HK-2 (cell line): Measurements from ENCODE around the gene AP1S3.
"Not testable (repeated sequence)": the region's sequence is repeated elsewhere in the genome, so short reads cannot be mapped to it uniquely, and the experiment has no call there.

Experiments
- DNase-seq: peaks from one replicate; pipeline ENCODE4 v3.0.0-alpha.2; 2018; ENCODE audit not compliant: unreplicated experiment

AP1S3 gene

DNA sequence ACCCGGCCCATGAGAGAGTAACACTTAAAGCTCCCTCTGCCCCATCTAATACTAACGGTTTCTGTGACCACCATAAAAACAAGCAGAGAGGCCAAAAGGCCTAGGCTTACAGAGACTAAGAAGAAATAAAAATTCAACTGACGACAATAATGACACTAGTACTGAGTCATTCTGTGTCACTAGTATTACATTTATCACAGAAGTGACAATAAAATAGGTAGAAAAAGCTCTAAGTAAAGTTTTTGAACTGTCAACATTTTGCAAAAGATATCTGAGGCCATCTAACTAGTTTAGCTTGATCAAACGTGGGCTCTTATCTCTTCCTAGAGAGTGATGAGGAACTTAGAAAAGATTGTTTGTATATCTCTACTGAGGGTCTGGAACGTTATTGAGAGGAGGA, 35.6 kb downstream of the AP1S3 start:
- no peak for DNase-seq

DNA sequence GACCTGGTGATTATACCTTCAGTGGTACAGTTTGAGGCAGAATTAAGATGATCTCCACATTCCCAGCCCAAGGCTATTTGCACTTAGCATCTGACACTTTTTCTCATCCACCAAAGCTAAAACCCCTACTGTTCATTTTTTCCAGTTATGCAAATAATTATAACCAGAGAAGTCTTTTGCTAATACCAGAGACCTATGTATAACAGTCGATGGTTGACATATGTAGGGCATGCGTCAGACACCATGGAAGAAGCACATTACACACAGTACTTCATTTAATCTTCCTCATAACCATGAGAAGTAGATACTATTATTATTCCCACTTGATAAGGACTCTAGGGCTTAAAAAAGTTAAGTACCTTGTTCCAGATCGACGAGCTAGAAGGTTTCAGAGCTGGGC, 36.5 kb downstream of the AP1S3 start:
- no peak for DNase-seq

DNA sequence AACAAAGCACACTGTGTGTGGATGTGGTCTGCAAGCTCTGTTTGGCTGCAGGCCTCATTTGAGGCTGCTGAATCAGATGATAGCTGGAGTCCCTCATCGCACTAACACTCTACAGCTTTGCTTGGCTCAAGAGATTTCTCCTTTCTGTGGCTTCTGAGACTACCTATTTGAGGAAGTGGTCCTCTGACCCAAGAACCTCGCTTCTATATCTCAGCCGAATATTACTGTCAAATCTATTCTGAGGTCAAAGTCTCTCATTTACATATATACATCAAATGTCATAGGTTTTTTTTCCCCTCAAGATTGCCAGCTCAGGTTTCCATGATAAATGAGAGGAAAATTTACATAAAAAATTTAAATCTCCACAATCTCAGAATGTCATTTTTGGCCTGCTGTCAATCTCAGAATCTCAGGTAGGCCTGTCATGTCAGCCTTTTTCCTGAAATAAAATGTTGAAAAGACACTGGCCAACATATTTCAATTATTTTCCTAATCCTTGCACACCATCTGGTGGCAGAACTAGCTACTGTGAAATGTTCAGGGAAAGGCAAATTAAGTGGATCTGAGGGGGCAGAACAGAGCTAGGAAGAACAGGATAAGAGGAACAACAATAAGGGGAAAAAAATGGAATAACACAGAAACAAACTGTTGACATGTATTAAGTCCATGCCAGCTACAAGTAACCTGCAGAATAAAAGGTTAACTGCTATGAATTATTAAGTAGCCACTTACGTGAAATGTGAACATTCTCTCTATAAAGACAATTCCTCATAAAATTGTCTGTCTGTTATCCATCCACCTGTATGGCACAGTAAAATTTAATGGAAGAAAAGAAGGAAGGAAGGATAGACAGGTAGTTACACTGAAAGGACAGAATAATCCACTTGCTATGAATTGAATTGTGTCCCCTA, 39.3 kb downstream of the AP1S3 start:
- DNase-seq = no peak

DNA sequence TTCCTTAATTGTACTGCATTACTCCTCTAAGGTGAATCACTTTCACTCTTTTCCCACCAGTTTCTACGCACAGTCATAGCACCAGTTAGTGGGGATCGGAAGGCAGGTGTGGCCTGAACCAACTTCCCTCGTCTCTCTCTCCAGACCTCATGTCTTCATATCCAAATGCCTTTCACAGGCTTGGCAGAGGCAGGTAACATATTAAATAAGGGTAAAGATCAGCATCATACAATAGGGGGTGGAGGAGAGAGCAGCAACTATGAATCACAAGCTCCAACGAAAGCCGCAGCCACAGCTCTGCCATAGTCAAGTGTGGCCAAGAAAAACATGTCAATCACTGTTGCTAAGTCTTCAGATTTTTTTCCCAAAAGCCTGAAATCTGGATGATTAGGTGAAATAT, 40.3 kb downstream of the AP1S3 start:
- peak; percentile 62 for DNase-seq

DNA sequence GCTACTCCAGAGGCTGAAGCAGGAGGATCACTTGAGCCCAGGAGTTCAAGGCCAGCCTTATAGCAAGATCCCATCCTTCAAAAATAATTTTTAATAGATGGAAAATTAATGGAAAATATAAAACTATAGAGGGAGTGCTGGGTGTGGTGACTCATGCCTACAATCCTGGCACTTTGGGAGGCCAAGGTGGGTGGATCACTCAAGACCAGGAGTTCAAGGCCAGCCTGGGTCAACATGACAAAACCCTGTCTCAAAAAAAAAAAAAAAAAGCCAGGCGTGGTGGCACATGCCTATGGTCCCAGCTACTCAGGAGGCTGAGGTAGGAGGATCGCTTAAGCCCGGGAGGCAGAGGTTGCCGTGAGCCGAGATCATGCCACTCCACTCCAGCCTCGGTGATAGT, 48.0 kb downstream of the AP1S3 start:
- DNase-seq = no peak

DNA sequence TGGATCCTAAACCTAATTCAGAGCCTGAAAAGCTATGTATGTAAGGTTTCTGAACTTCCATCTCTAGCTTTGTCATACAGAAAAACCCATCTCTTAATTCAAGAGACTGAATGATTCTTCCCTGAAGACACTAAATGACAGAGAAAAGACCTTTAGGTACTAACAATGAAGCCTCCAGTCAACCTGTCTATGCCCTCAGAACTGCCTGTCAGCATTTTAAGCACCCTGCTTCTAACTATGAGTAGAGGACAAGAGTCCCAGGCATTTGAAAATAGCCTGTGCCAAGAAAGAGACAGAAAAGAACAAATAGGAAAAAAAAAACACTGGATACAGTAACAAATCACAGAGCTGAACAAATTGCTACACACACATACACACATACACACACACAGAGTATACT, 48.6 kb downstream of the AP1S3 start:
- no peak for DNase-seq

DNA sequence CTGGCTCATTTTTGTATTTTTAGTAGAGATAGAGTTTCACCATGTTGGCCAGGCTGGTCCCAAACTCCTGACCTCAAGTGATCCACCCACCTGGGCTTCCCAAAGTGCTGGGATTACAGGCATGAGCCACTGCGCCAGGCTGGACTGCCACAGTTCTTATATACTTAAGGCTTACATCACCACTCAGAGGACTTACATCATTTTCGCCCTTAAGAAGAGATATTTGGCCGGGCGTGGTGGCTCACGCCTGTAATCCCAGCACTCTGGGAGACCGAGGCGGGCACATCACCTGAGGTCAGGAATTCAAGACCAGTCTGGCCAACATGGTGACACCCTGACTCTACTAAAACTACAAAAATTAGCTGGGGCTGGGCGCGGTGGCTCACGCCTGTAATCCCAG, 49.3 kb downstream of the AP1S3 start:
- DNase-seq = not testable (repeated sequence)

DNA sequence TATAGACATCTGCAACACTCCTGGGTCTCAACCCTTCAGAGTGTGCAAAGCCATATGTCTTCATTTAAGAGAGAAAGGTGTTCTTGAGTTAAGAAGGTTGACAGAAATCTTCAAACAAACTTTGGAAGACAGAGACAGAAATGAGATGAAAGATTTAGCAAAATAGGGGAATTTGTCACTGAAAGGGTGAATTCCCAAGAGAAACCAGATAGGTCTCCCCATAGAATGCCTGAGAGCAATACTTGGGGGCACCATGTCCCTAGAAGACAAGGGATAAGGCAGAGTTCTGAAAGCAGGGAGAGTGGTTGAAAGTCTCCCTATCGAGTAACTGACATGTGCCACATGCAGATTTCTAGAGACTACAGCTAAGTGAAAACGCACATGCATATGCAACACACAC, 50.0 kb downstream of the AP1S3 start:
- no peak for DNase-seq

DNA sequence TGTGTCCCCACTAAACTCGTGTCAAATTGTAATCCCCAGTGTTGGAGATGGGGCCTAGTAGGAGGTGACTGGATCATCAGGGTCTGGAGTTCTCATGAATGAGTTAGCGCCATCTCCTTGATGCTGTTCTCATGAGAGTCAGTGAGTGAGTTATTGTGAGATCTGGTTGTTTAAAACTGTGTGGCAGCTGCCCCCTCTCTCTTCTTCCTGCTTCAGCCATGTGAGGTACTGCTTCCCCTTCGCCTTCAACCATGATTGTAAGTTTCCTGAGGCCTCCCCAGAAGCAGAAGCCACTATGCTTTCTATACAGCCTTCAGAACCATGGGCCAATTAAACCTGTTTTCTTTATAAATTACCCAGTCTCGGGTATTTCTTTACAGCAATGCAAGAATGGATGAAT, 50.4 kb downstream of the AP1S3 start:
- no peak for DNase-seq

DNA sequence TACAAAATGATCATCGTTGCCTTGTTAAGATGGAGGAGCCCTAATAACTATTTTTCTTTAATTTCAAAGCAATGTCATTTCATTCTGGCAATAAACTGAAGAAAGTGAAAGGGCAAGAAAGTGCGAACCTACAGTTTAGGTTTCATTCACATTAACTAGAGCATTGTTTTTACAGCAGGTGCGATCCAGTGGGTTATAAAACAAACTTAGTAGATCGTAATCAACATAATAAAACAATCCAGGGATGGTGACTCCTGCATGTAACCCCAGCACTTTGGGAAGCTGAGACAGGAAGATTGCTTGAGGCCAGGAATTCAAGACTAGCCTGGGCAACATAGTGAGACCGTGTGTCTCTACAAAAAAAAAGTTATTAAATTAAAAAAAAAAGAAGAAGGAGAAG, 51.1 kb downstream of the AP1S3 start:
- no peak for DNase-seq

DNA sequence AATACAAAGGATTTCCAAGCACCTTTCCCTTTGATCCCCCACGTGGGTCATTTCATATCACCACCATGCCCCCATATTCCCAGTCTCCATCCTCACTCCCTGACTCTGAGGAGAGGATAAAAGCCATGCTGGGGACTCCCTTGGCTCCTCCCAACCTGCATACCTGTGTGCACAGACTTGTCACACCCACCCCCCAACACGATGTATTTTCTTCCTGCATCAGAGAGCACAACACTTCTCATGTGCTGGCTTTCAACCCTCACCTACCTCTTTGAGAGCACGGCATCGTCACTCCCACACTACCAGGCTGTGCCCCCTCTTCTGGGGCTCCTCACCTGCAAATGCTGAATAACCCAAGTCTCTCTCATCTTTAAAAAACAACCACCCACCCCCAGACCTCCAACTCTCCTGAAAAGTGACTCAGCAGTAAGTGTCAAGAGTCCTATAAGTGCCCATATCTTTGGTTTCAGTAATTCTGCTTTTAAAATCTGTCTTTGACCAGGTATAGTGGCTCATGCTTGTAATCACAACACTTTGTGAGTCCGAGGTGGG, 53.1 kb downstream of the AP1S3 start:
- DNase-seq = no peak

DNA sequence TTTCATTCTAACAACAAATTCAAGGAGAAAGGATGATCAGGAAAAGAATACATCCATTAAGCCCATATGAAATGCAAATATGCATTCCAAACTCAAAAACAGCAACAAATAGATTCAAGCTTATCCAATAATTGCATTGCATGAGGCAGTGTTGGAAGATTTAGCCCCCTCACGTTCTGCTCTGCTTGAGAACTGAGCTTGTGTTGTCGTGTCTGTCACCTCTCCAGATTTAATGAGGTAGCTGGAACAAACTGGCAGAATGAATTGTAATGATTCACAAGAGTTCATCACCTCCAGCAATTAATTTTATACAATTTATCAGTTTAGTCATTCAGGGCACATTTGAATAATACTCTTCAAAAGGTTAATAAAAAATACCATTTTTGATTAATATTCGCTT, 54.8 kb downstream of the AP1S3 start:
- no peak for DNase-seq

DNA sequence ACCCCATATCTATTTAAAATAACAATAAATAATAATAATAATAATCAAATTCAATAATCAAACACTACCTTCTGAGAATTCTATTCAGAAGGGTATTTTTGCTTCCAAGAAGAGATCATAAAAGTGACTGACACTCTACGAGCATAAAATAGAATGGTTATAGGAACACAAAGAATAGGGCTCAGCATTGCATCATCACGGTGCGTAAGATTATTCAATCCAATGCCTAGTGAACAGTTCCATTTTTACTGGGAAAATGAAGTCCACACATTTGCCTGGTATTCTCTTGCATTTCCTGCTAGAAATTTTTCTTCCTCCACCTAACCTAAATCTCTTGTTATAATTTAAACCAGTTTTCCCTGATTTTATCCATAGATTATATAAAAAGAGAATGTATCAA, 55.8 kb downstream of the AP1S3 start:
- no peak for DNase-seq

DNA sequence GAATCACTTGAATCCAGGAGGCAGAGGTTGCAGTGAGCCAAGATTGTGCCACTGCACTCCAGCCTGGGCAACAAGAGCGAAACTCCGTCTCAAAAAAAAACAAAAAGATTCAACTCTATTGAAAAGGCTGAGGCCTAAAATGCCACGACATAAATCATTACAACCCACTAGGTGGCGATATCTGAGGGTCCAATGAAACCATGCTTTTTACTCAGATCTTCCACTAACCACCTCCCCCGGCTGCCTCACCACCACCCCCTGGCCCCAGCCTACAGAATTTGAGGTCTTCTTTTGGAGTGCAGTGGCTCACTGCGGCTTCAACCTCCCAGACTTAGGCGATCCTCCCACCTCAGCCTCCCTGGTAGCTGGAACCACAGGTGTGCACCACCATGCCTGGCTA, 57.5 kb downstream of the AP1S3 start:
- peak; percentile 31 for DNase-seq

DNA sequence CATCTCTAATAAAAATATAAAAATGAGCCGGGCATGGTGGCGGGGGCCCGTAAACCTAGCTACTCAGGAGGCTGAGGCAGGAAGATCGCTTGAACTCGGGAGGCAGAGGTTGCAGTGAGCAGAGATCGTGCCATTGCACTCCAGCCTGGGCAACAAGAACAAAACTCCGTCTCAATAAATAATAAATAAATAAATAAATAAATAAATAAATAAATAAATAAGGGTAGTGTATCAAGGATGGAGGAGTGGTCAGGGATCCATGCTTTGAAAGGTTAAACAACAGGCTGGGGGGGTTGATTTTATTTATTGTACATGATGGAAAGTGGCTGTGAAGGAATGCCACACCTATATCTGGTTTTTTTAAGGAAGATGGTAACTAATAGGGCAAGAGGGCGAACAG, 63.2 kb downstream of the AP1S3 start:
- DNase-seq = no peak

DNA sequence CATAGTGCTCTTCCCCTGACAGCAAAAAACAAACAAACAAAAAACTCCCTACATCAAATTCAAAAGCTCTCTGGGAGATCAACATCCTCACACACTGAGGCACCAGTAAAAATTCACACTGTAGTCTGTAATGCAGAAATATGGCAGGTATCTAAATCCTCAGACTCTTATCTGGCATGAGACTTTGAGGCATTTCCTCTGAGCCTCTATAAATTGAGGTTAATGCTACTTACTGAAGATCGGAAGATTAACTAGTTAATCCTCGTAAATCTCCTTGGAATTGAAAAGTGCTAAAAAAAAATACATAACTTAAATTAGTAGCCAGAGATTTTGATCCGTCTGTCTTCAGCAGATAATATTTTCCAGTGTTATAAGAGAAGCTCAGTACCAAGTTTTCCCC, 65.0 kb downstream of the AP1S3 start:
- DNase-seq = no peak

DNA sequence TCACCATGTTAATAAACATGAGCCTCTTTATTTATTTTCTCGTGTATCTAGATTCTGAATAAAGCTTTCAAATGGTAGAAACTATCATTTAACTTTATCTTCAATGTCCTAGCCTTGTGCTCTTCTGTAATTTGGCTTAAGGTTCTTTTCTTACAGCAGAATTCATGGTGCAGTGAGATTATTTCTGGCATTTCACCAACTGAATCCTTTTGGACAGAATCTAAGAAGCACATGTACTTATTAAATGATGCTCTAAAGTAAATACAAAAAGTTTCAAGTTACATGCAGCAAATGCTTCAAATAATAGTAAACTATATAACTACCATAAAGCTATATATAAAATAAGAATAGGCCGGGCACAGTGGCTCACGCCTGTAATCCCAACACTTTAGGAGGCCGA, 65.9 kb downstream of the AP1S3 start:
- no peak for DNase-seq

DNA sequence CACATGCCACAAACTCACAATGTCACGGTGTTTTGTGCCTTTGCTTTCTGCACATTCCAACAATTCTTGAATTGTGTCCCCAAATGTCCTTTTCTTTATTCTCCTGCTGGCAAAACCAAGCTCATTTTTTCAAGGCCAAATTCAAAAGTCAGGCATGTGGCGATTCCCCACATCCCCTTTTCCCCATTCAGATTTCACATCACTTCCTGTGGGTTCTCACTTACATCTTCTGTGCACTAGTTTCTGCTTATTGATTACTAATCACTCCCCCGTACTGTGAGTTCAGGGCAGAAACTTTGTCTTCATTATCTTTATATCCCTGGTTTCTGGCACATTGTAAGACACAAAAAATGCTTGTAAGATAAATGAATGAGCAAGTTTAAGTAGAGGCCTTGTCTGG, 69.2 kb downstream of the AP1S3 start:
- no peak for DNase-seq

DNA sequence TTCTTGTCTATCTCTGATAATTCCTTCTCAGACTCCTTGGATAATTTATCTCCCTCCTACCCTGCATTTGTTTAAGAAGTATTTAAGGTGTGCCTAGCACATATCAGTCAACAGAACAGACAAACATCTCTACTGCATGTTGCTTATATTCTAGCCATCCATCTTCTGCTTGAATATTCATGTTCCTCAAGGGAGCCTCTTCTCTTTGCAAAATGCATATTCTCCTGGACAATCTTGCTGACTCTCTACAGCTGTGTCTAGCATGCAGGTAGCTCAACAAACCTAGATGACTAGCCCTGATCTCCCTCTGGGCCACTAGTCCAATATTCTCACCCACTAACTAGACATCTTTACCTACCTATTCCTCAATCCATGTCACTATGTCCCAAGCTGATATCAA, 70.0 kb downstream of the AP1S3 start:
- DNase-seq = no peak

DNA sequence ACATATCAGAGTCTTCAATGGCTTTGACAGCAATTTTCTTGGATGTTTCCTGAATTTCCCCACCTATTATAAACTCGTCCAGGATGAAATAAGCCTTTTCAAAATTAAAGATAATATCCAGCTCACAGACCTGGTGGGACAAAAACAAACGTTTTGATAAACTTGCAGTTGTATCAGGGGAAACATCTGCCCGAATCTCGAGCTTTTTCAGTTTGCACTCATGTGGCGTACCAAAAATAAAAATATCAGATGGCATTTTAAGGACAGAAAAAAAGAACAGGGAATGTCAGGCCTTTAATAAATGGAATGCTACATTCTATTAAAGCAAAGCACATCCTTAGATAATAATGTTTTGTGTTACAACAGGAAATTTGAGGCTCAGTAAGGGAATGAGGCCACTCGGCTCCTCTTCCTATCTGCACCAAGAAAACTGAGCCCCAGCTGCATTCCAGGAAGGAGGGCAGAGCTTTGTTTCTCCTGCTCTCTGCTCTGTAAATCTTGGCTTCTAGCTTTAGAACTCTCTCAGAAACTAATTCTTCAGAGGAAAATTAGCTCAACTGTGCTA, 72.1 kb downstream of the AP1S3 start:
- DNase-seq = no peak

DNA sequence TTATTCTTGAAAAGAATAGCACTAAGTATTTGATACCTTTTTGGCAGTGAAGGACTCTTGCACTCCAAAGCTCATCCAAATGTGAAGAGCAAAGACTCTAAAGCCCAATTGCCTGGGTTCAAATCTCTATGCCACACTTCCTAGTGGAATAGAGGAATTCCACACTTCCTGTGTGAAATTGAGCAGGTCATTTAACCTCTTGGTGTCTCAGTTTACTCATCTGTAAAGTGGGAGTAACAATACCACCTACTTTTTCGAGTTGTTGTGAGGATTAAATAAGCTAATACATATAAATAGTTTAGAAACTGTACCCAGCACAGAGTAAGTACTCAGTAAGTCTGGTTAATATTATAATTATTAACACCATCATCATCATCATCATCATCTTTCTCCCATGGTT, 72.6 kb downstream of the AP1S3 start:
- no peak for DNase-seq

DNA sequence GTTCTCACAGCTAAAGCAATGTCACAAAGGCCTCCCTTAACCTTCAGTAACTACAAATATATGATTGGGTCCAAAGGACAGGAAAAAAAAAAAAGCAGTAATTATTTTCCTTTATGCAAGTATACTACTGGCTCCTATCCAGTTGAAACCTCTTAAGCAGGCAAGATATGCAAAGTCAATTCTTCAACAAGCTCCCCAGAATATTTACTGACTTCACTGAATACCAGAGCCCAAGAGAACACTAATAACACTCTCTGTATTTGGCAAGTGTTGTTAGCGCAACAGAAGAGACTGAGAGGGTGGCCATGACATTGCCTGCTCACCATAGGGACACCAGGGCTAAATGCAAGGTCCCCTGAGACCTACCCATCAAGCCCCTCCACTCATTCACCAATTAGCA, 74.5 kb downstream of the AP1S3 start:
- DNase-seq = no peak

DNA sequence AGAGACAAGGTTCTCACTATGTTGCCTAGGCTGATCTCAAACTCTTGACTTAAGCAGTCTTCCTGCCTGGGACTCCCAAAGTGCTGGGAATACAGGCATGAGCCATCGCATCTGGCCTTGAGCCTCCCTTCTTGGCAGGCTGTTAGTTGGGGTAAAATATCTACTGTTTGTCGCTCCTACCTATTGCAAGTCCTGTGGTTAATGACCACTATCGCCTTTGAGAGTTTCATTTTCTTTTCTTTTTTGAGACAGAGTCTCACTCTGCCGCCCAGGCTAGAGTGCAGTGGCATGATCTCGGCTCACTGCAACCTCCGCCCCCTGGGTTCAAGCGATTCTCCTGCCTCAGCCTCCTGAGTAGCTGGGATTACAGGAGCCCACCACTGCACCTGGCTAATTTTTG, 75.6 kb downstream of the AP1S3 start:
- DNase-seq = not testable (repeated sequence)
